AG10803 (cell line): Measurements from ENCODE around the gene MYBPH.

ENCODE experiments used
- DNase-seq: peaks from one replicate; pipeline ENCODE4 v3.0.0; 2010; ENCODE audit warnings: low read depth
- H3K4me3 ChIP-seq: 2 replicates; pipeline ENCODE4 v1.5.1; 2011; ENCODE audit warnings: mild to moderate bottlenecking, low read length, control low read depth
- CTCF ChIP-seq: conservative IDR thresholded peaks from 2 replicates; pipeline ENCODE4 v1.5.1; 2011; ENCODE audit warnings: mild to moderate bottlenecking, low read length, control low read depth, inconsistent platforms

The MYBPH gene

GRCh38 chr1:203152158-203153034 lies 23.2 kb downstream of the MYBPH start:
- TF ChIP-seq CTCF, result no peak
- H3K4me3 ChIP-seq, result no peak overlapping the region
- peak; percentile 30 for DNase-seq

- DNase-seq, result no peak
- H3K4me3 ChIP-seq, result no peak overlapping the region
These were observed 24.1 kb downstream of the MYBPH start for GRCh38 chr1:203151362-203152157.

GRCh38 chr1:203150511-203151297 lies 24.9 kb downstream of the MYBPH start:
- H3K4me3 ChIP-seq, result no peak overlapping the region
- no peak for TF ChIP-seq CTCF
- DNase-seq, result no peak

More at GRCh38 chr1:203151362-203152157, 24.1 kb downstream of the MYBPH start:
- TF ChIP-seq CTCF, result no peak

GRCh38 chr1:203149188-203149840 lies 26.3 kb downstream of the MYBPH start:
- no peak for DNase-seq
- no peak for TF ChIP-seq CTCF
- no peak overlapping the region for H3K4me3 ChIP-seq

GRCh38 chr1:203148579-203148978 lies 27.0 kb downstream of the MYBPH start:
- no peak for TF ChIP-seq CTCF
- no peak overlapping the region for H3K4me3 ChIP-seq
- no peak for DNase-seq

GRCh38 chr1:203148127-203148526 lies 27.5 kb downstream of the MYBPH start:
- DNase-seq, result no peak
- no peak overlapping the region for H3K4me3 ChIP-seq
- peak; percentile 30 for TF ChIP-seq CTCF
